ENCODE results near the gene NDUFAF8. TPM values are rescaled to one million over a fixed set of nuclear protein-coding genes. Genes with fewer than 3 reads are reported as not detected.

Gene NDUFAF8
- total and polyA plus RNA-seq, 10 of the 15 experiments (the other 5 are each of a cell fraction or from before 2014, with no cell fraction given) = 22.0 to 307 (median 106) TPM

- no peak for DNase-seq (ENCODE audit: low read depth, low spot score)
- H2AFZ ChIP-seq (ENCODE audit: control insufficient read depth, low read depth, low read length) = no peak overlapping the region
- ChIA-PET RAD21 (ENCODE audit: unreplicated experiment) (no interaction called here), POLR2A (no interaction called here), CTCF (interaction anchor here (1.9 kb wide), 1 partner anchor 195 kb away, joined by 7 read pairs; no protein-coding TSS in a partner anchor), SMC1A (ENCODE audit: uncharacterized antibody, unreplicated experiment) (no interaction called here)
- in situ Hi-C loops (cut with MboI) (no loop called here), intact Hi-C loops (cut with micrococcal nuclease; ENCODE audit: unreplicated experiment) (loop anchor here (10.0 kb wide), 1 partner anchor 105 kb away; the partner anchor contains the start of gene BAHCC1)
- H3K4me2 ChIP-seq (ENCODE audit: control insufficient read depth, insufficient read depth) = no peak overlapping the region
- no peaks in the 10 kb centered on the region for H3K9me3 ChIP-seq (replicated peaks; ENCODE audit: control insufficient read depth, insufficient read depth, low read length)
- H3K27ac ChIP-seq (ENCODE audit: control insufficient read depth, insufficient read depth) = no peak overlapping the region
- H3K4me3 ChIP-seq = no peak overlapping the region
- no peak overlapping the region for H3K9ac ChIP-seq (ENCODE audit: control insufficient read depth, insufficient read depth, low read length)
- TF ChIP-seq, protein P1, sequence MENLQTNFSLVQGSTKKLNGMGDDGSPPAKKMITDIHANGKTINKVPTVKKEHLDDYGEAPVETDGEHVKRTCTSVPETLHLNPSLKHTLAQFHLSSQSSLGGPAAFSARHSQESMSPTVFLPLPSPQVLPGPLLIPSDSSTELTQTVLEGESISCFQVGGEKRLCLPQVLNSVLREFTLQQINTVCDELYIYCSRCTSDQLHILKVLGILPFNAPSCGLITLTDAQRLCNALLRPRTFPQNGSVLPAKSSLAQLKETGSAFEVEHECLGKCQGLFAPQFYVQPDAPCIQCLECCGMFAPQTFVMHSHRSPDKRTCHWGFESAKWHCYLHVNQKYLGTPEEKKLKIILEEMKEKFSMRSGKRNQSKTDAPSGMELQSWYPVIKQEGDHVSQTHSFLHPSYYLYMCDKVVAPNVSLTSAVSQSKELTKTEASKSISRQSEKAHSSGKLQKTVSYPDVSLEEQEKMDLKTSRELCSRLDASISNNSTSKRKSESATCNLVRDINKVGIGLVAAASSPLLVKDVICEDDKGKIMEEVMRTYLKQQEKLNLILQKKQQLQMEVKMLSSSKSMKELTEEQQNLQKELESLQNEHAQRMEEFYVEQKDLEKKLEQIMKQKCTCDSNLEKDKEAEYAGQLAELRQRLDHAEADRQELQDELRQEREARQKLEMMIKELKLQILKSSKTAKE (IDR thresholded peaks at IDR 0.05; ENCODE audit: low read depth, poor library complexity, severe bottlenecking) = no peak
- TF ChIP-seq ZNF687 (IDR thresholded peaks at IDR 0.05) (no peak), PML (IDR thresholded peaks at IDR 0.05; ENCODE audit: low read length) (no peak), NFIC (IDR thresholded peaks at IDR 0.05; ENCODE audit: low read depth, low read length) (no peak), PKNOX1 (IDR thresholded peaks at IDR 0.05) (no peak), YY1 (IDR thresholded peaks at IDR 0.05; ENCODE audit: low read depth, low read length) (no peak), CREB1 (IDR thresholded peaks at IDR 0.05; ENCODE audit: low read depth) (no peak), NR2F1 (conservative IDR thresholded peaks at IDR 0.05) (no peak), HDGF (IDR thresholded peaks at IDR 0.05) (no peak), TCF12 (IDR thresholded peaks at IDR 0.05; ENCODE audit: low read depth, low read length) (no peak), PAX5 (IDR thresholded peaks at IDR 0.05; ENCODE audit: borderline replicate concordance, low read depth, low read length) (no peak), KDM1A (IDR thresholded peaks at IDR 0.05; ENCODE audit: borderline replicate concordance) (no peak), EED (IDR thresholded peaks at IDR 0.05; ENCODE audit: low read depth) (no peak)
- no peak for FAIRE-seq
- no peaks in the 10 kb centered on the region for H4K20me1 ChIP-seq (ENCODE audit: control insufficient read depth, insufficient read depth)
- BruUV-seq (replicated peaks) = no TSS peak
- H3K27me3 ChIP-seq (replicated peaks in 1 of 2; ENCODE audit: control insufficient read depth in 2 of 2, insufficient read depth in 2 of 2, low read length in 1 of 2) = no peaks in the 10 kb centered on the region
- peaks cover 0 to 4% of the 10 kb centered on the region in 2 experiments; a peak in 2 of 4 replicates for H3K36me3 ChIP-seq (ENCODE audit: control insufficient read depth in 2 of 2, insufficient read depth in 2 of 2, low read length in 1 of 2)
- peaks cover 9% of the 10 kb centered on the region for H3K4me1 ChIP-seq (ENCODE audit: control insufficient read depth, insufficient read depth, low read length)
- WGBS (ENCODE audit: insufficient coverage, insufficient replicate concordance, low lambda C conversion rate, missing lambda C conversion rate) = 97% methylated on average over 21 of the region's 21 CpGs
- peaks cover 36% of the 10 kb centered on the region for H3K79me2 ChIP-seq (ENCODE audit: control insufficient read depth, insufficient read depth, low read length)
- ATAC-seq = no peak
Observed at GRCh38 chr17:81289627-81290026, 50.5 kb downstream of the NDUFAF8 start.

Measured in GM12878 (cell line).